ENCODE data around the gene SSC5D.

Gene SSC5D

DNA sequence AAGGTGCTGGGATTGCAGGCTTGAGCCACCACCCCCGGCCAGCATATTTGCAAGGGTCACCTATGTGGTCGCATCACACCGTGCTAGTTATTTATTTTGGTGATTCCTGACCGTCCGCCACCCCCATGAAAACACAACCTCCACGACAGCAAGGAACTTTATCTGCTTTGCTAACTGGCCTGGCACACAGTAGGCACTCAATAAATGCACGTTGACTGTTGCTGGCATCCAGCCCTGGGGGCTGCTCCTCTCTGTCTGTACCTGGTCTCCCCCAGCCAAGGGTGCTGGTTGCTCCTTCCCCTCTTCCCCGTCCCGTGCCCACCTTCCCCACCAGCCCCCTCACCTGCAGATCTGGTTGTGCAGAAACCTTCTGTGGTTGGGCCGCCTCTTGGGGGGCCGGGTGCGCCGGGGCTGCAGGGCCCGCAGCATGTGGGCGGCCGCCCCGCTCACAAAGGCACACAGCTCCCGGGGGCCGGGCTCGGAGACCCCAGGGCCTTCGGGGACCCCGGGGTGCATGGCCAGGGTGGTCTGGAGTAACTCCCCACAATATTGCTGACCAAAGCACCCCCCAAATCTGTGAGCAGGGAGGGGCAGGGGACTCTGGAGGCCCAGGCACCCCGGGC is 24.1 kb upstream of the SSC5D start:
- TF ChIP-seq BACH2 (CRISPR knock-in tag; IDR thresholded peaks at IDR 0.05; ENCODE audit: borderline replicate concordance), result no peak
- TF ChIP-seq ZFP3 (CRISPR knock-in tag; IDR thresholded peaks at IDR 0.05), result no peak
- no peak for TF ChIP-seq ZNF565 (CRISPR knock-in tag; conservative IDR thresholded peaks at IDR 0.05; ENCODE audit: low read depth)
- ATAC-seq, result no peak

- no peak for ATAC-seq
- no peak for TF ChIP-seq PPARA (CRISPR knock-in tag; IDR thresholded peaks at IDR 0.05; ENCODE audit: borderline replicate concordance)
- TF ChIP-seq BACH2 (CRISPR knock-in tag; IDR thresholded peaks at IDR 0.05; ENCODE audit: borderline replicate concordance), result no peak
- TF ChIP-seq SNAI2 (CRISPR knock-in tag; IDR thresholded peaks at IDR 0.05), result no peak
- no peak for TF ChIP-seq ZC3H10 (CRISPR knock-in tag; IDR thresholded peaks at IDR 0.05)
- no peak for TF ChIP-seq ZNF8 (CRISPR knock-in tag; IDR thresholded peaks at IDR 0.05)
- TF ChIP-seq, protein P1, sequence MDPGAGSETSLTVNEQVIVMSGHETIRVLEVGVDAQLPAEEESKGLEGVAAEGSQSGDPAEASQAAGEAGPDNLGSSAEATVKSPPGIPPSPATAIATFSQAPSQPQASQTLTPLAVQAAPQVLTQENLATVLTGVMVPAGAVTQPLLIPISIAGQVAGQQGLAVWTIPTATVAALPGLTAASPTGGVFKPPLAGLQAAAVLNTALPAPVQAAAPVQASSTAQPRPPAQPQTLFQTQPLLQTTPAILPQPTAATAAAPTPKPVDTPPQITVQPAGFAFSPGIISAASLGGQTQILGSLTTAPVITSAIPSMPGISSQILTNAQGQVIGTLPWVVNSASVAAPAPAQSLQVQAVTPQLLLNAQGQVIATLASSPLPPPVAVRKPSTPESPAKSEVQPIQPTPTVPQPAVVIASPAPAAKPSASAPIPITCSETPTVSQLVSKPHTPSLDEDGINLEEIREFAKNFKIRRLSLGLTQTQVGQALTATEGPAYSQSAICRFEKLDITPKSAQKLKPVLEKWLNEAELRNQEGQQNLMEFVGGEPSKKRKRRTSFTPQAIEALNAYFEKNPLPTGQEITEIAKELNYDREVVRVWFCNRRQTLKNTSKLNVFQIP (CRISPR knock-in tag; IDR thresholded peaks at IDR 0.05; ENCODE audit: borderline replicate concordance, low read depth), result no peak
Measured at GRCh38 chr19:55464662-55465054, 23.6 kb upstream of the SSC5D start, which contains the start of gene C19orf85. Gene C19orf85, minus strand, starts transcription at chr19:55464751. Its CDS starts 197 bp downstream, at chr19:55464554.

DNA sequence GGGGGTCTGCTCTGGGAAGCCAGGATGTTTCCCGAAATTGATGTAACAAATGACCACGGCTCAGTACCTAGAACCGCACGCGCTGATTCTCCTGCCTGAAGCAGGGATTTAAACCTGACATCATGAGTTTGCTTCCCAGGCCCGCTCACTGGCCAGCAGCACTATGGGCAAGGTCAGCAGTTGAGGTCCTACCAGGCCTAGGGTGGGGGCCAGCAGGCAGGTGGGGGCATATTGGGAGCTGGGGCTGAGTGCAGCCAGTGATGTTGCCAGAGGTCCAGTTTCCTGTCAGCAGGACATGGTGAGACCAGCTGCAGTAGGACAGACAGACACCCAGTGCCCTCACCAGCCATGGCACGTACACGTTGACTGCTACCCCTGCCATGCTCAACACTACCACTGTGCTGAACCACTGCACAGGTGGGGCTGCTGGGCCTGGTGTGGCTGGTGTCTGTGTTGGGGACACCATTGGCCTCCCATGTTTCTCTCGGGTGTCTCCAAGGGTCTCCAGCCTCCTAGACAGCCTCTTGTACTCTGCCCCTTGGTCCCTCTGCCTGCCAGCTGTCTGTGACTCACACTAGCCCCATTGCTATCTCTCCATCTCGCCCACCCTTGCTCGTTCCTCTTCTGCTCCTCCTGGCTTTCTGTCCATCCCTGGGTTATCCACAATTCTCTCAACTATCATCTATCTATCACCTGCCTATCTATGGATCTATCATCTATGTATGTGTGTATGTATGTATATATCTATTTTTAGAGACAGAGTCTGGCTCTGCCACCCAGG is 22.6 kb upstream of the SSC5D start:
- TF ChIP-seq ZNF8 (CRISPR knock-in tag; IDR thresholded peaks at IDR 0.05) (no peak), ZNF565 (CRISPR knock-in tag; conservative IDR thresholded peaks at IDR 0.05; ENCODE audit: low read depth) (no peak), SNAI2 (CRISPR knock-in tag; IDR thresholded peaks at IDR 0.05) (no peak), TCF4 (CRISPR knock-in tag; IDR thresholded peaks at IDR 0.05; ENCODE audit: borderline replicate concordance) (no peak), OSR1 (CRISPR knock-in tag; IDR thresholded peaks at IDR 0.05) (no peak), TOX (CRISPR knock-in tag; IDR thresholded peaks at IDR 0.05; ENCODE audit: borderline replicate concordance) (no peak), CSDC2 (CRISPR knock-in tag; IDR thresholded peaks at IDR 0.05) (no peak), RARB (CRISPR knock-in tag; IDR thresholded peaks at IDR 0.05) (no peak), GLIS3 (CRISPR knock-in tag; IDR thresholded peaks at IDR 0.05) (no peak), PATZ1 (CRISPR knock-in tag; IDR thresholded peaks at IDR 0.05; ENCODE audit: borderline replicate concordance) (no peak), ESRRG (CRISPR knock-in tag; IDR thresholded peaks at IDR 0.05) (no peak), ZNF70 (CRISPR knock-in tag; IDR thresholded peaks at IDR 0.05) (no peak), ZC3H10 (CRISPR knock-in tag; IDR thresholded peaks at IDR 0.05) (no peak), TSHZ2 (CRISPR knock-in tag; IDR thresholded peaks at IDR 0.05) (no peak)
- TF ChIP-seq, protein P1 (CRISPR knock-in tag; IDR thresholded peaks at IDR 0.05; ENCODE audit: borderline replicate concordance, low read depth), result no peak
- ATAC-seq, result no peak

- no peak for ATAC-seq
- no peak for TF ChIP-seq PPARA (CRISPR knock-in tag; IDR thresholded peaks at IDR 0.05; ENCODE audit: borderline replicate concordance)
- no peak for TF ChIP-seq TCF4 (CRISPR knock-in tag; IDR thresholded peaks at IDR 0.05; ENCODE audit: borderline replicate concordance)
- TF ChIP-seq BACH2 (CRISPR knock-in tag; IDR thresholded peaks at IDR 0.05; ENCODE audit: borderline replicate concordance), result no peak
- TF ChIP-seq ISL1 (CRISPR knock-in tag; IDR thresholded peaks at IDR 0.05), result no peak
- TF ChIP-seq PATZ1 (CRISPR knock-in tag; IDR thresholded peaks at IDR 0.05; ENCODE audit: borderline replicate concordance), result no peak
- TF ChIP-seq ARNTL (CRISPR knock-in tag; IDR thresholded peaks at IDR 0.05; ENCODE audit: borderline replicate concordance, low read depth), result no peak
- TF ChIP-seq TSHZ2 (CRISPR knock-in tag; IDR thresholded peaks at IDR 0.05), result no peak
- no peak for TF ChIP-seq ESRRG (CRISPR knock-in tag; IDR thresholded peaks at IDR 0.05)
- no peak for TF ChIP-seq SNAI2 (CRISPR knock-in tag; IDR thresholded peaks at IDR 0.05)
Measured at GRCh38 chr19:55466241-55466614, 22.0 kb upstream of the SSC5D start.

Data from SK-N-SH treated with all-trans-retinoic acid at 6 μM for 48 hours (cell line).